GM19395 (cell line): ENCODE measurements around the gene LMTK2.
"Not testable (repeated sequence)": the region's sequence is repeated elsewhere in the genome, so short reads cannot be mapped to it uniquely, and the experiment has no call there.

Source experiments
- ATAC-seq: cut with Tn5 transposase; IDR thresholded peaks from one replicate; pipeline ENCODE4 v1.9.1; 2021; ENCODE audit warnings: mild to moderate bottlenecking, moderate library complexity; ENCODE audit not compliant: unreplicated experiment

LMTK2 gene

DNA sequence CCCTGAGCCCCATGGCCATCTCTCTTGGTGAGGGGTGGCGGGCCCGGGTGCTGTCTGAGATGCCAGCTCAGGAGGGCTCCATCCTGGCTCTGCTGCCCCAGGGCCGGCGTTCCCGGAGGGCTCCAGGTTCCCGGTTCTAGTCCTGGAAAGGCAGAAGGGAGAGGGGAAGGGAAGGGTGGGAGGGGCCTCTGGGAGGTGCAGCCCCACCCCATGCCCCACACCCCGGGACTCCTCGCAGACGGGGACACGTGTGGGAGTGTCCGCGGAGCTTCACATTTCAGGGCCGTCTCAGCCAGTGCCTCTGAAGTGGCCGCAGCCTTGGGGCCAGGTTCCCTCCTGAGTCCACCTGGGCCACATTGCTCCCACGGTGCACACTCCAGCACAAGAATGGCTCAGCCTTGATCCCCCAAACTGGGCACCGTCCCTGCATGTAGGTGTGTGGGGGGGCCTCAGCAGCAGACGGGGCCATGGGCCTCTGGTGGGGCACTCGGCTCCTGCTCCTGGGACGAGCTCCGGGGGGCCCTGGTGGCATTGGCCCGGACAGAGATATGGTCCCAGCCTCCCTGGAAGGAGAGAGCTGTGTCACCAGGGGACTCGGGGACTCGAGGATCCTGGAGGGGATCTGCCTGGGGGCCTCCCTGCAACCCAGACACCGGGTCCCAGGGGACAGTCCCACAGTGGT is 110.4 kb downstream of the LMTK2 start:
- no peak for ATAC-seq

DNA sequence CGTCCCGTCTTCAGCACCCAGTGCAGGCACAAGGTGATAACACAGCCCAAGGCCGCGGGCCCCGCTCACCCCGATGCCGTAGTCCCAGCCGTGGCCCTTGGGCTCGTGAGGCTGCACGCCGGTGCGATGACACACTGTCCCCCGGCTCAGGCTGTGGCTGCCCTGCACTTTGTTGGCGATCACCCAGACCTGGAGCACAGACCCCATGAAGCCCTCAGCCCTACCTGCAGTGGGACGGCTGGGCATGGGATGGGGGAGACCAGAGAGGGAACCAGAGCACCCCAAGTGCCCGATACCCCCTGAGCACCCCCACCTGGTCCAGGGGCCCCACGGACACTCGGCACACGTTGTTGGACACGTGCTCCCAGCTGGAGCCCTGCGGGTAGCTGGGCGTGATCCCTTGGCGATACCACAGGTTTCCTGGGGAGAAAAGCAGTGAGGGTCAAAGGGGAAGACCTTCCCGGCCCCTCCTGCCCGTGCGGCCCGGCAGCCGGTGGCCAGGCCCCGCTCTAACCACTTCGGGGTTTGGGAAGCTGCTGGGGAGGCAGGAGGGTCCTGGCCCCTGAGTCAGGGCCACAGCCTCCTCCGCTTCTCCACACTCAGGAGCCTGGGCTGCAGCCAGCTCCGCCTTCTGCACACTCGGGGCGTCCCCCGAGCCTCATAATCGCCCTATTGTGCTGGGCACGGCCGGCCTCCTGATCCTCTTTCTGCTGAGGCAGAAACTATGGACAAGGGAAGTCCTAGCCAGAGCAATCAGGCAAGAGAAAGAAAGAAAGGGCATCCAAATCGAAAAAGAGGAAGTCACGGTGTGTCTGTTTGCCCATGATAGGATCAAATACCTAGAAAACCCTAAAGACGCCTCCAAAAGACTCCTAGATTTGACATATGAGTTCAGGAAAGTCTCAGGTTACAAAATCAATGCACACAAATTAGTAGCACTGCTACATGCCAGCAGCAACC is 111.2 kb downstream of the LMTK2 start:
- no peak for ATAC-seq

DNA sequence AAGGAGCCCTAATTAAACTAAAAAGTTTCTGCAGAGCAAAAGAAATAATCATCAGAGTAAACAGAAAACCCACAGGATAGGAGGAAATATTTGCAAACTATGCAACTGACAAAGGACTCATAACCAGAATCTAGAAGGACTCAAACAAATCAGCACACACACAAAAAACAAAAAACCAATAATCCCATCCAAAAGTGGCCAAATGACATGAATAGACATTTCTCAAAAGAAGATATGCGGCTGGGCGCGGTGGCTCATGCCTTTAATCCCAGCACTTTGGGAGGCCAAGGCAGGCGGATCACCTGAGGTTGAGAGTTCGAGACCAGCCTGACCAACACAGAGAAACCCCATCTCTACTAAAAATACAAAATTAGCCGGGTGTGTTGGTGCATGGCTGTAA is 112.7 kb downstream of the LMTK2 start:
- ATAC-seq: not testable (repeated sequence)

DNA sequence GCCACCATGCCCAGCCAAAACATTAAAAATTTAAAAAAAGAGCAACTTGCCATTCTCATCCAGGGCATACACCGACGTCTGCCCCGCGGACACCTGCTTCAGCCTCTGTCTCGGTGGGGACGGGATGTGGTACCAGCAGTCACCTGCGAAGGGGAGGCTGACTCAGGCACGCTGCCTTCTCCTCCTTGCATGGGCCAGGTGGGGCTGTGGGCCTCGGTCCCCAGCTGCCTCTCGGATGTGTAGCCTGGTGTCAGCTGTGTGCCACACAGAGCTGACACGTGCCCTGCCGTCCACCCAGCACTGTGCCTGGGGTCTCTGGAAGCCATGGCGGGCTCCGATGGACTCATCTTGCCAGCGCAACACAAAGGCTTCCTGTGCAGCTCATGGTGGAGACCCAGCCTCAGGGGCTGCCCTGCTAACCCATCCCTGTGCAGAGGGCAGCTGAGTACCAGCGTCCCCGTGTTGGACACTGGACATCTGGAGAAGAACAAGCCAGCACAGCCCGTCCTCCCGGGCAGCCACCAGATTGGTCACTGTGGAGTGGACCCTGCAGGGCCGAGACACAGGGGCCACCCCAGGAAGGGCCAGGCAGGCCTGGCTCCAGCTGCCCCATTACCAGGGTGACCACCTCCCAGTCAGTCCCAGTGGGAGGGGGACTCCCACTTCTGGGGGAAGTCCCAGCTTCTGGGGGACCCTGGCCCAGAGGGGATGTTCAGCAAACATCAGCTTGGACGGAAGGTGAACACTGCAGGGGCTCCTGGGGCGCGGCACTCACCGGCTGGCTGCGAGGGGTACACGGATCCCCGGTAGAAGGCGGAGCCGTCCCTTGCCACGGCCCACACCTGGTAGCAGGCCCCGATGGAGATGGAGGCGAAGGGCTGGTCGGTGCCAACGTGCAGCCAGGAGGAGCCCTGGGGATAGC is 115.2 kb downstream of the LMTK2 start:
- no peak for ATAC-seq

DNA sequence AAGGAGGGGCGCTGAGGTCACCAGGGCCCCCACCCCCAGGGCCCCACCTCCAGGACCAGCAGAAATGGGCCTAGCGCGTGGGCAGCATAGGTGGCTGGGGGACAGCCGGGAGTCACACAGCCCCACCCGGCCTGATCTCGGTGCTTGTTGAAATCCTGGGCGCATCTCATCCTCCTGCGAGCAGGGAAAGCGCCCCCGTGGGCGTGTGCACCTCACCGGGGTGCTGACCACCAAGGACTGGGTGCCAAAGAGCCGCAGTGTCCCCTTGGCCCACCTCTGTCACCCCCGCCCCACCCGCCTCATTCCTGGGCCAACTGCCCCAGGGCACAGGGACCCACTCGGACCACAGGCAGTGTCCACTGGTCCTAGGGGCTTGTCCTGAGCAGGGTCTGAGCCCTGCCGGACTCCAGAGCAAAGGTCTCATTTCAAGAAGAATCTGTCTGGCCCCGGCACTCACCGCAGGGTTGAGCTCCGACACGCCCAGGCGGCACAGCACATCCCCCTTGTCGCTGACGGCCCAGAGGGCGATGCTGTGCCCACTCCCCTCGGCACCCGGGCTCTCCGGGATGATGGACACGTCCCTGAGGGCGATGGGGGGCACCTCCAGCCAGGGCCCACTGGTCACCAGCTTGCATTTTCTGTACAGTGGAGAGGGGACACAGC is 116.0 kb downstream of the LMTK2 start:
- no peak for ATAC-seq

GRCh38 chr7:98223351-98223897 is 116.8 kb downstream of the LMTK2 start:
- no peak for ATAC-seq

GRCh38 chr7:98223898-98224700 is 117.4 kb downstream of the LMTK2 start:
- ATAC-seq: no peak

DNA sequence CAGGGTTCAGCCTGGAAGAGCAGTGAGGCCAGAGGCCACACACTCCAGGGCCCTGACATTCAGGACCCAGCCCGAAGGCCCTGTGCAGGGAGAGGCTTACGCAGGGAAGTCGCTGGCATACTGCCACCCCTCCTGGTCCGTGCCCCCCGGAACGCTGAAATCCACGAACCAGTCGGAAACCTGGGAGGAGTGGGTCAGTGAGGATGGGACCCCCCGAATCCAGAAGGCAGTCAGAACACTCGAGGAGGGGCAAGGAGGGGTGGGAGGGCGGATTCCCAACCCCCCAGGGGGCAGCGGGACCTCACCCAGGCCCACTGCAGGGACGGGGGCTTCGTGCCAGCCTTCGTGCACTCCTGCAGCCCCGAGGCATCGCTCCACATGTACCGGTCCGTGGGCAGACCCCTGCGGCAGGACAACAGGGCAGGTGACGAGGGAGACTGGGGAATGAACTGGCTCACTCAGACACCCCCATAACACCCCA is 118.1 kb downstream of the LMTK2 start:
- no peak for ATAC-seq

DNA sequence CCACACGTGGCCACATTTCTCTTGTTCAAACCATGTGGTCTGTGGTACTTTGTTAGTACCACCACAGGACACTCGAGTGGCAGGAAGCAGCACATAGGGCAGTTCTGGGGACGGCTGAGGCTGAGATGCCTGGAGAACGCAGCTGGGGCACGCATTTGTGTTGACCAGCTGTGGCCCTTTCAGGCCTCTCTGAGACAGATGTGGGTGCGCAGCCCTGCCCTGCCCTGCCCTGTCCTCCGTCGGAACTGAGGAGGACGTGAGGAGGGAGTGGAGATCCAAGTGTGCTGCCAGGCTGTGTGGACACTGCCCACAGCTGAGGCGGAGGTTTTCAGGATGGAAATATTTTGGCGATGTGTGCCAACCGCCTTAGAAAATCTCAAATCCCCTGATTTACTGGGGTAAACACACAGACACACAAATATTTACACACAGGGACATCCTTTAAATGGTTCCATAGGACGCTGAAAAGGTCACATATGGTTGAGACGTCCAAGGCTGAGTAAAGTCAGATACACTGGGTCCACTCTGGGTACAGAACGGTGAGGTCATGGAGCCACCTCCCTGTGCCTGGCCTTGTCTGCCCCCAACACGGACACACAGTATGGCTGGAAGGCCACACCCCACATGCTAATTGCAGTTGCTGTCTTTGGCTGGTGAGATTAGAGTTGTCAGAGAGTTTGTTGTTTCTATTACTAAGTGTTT is 119.4 kb downstream of the LMTK2 start:
- no peak for ATAC-seq

DNA sequence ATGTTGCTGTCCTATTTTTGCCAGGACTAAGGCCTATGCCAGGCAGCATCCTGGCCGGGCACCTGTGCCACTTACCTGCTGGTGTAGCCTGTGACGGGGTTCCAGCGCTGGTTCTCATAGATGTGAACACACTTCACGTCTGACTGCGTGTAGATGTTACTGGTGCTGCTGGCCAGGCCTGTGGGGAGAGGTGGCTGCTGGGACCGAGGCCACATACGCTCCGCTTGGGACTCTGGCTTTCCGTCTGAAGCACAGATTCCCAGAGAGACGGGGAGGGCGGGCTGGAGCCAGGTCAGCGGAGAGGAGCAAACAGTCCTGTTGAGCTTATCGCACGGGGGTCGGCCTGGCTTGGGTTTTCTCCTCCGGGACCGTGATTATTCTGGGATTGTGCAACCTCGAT is 121.3 kb downstream of the LMTK2 start:
- no peak for ATAC-seq

GRCh38 chr7:98228801-98229200 is 122.1 kb downstream of the LMTK2 start:
- ATAC-seq: no peak

- ATAC-seq: no peak
Measured at GRCh38 chr7:98229441-98229840, 122.8 kb downstream of the LMTK2 start.

- ATAC-seq: no peak
Measured at GRCh38 chr7:98229991-98230745, 123.5 kb downstream of the LMTK2 start.

DNA sequence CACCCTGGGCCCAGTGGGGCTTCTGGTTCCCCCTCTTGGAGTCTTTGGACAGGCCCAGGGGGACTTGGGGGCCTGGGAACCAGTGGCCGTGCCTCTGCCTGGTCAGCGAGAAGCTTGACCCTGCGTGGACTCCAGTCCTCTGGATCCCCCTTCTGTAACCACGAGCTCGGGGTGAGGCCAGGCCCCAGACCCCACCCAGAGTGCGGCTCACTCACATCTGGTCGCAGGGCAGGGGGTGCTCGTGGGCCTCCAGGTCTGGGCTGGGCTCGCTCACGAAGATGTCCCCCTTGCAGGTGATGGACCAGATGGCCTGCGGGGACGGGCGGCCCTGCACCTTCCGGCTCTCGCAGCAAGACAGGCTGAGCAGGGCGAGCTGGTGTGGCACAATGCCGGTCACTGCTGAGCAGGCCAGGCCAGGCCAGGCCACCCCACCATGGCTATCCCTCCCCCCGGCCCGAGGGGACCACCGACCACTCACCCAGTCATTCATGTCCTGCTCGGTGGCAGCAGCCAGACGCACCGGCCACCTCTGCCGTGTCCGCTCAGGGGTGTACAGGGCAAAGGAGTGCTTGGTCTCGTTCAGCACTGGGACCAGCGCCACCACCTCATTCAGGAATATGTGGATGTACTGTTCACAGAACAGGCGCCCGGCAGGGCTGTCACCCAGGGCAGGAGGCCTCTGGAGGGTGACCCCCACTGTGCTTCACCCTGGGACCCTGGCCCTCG is 124.2 kb downstream of the LMTK2 start:
- no peak for ATAC-seq

DNA sequence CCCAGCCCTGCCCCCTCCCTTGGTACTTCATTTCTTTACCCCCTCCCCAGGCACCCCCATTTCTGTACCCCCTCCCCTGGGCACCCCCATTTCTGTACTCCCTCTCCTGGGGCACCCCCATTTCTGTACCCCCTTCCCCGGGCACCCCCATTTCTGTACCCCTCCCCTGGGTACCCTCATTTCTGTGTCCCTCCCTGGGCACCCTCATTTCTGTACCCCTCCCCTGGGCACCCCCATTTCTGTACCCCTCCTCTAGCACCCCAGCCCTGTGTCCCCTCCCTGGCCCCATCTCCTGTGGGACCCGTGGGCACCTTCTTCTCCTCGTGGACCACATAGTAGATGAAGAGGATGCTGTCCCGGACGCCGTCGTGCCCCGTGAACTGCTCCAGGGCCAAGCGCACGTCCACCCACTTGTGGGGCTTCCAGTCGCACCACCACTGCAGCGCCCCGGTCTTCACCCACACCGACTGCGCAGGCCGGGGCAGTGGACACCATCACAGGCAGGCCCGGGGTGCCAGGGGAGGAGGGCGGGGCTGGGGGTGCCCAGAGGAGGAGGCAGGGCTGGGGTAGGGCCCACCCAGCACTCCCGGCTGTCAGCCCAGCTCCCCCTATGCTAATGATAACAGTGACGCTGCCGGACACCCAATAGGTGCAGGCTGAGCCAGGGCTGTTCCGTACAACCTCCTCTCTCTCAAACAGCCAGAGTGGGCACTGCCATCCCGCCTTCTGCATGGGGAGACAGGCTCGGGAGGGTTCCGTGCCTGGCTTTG is 125.0 kb downstream of the LMTK2 start:
- no peak for ATAC-seq

- no peak for ATAC-seq
Measured at GRCh38 chr7:98232263-98232585, 125.6 kb downstream of the LMTK2 start.

GRCh38 chr7:98232799-98233198 is 126.1 kb downstream of the LMTK2 start:
- no peak for ATAC-seq
